GM12878 (cell line): ENCODE data around the gene KPNA1. TPM values are rescaled to one million over a fixed set of nuclear protein-coding genes. Genes with fewer than 3 reads are reported as not detected.

ENCODE experiments used
- ATAC-seq: fragments of 200-7000 bp; cut with Tn5 transposase; 3 replicates; pipeline ENCODE4 v1.9.1; 2020; ENCODE audit warnings: mild to moderate bottlenecking, moderate library complexity
- BruUV-seq: library from RNA; stranded (reverse); fragments of 400-500 nt; replicated peaks from 2 replicates; lab custom pipeline; 2021; lab: Mats Ljungman, UMichigan
- CTCF ChIA-PET: fragments of 300-600 bp; sonication (Branson Sonifier 250); formaldehyde crosslinking; extraction: SDS; loops from one replicate; lab custom pipeline; 2021; ENCODE audit warnings: inconsistent platforms; lab: Yijun Ruan, JAX
- POLR2A ChIA-PET: fragments of 350-600 bp; formaldehyde crosslinking; extraction: SDS; loops from one replicate; lab custom pipeline; 2021; ENCODE audit warnings: inconsistent platforms; lab: Charles Lee
- RAD21 ChIA-PET: fragments of 300-600 bp; sonication (Branson Sonifier 250); formaldehyde crosslinking; loops from one replicate; lab custom pipeline; 2023; ENCODE audit warnings: antibody characterized with exemption; ENCODE audit not compliant: unreplicated experiment; lab: Charles Lee
- SMC1A ChIA-PET: fragments of 300-600 bp; sonication (Branson Sonifier 250); formaldehyde crosslinking; loops from one replicate; lab custom pipeline; 2023; ENCODE audit not compliant: unreplicated experiment, uncharacterized antibody; lab: Charles Lee
- DNase-seq: peaks from one replicate; pipeline ENCODE4 v3.0.0-alpha.2; 2011; ENCODE audit warnings: low read depth, low spot score
- FAIRE-seq: peaks from 3 replicates; lab custom pipeline; 2011; peaks lifted over from hg19 to GRCh38; lab: Jason Lieb, UNC
- H2AFZ ChIP-seq: 2 replicates; pipeline ENCODE4 v1.6.0; 2011; ENCODE audit warnings: low read depth, low read length, control low read depth; ENCODE audit not compliant: control insufficient read depth
- H3K27ac ChIP-seq: 2 replicates; pipeline ENCODE4 v1.5.1; 2011; ENCODE audit warnings: control low read depth; ENCODE audit not compliant: control insufficient read depth, insufficient read depth
- H3K27me3 ChIP-seq, 2 experiments: replicated peaks in 1 of 2; 2 replicates each; pipeline versions ENCODE4 v1.6.0 to v1.6.1; 2011; ENCODE audit warnings: low read length in 1 of 2; ENCODE audit not compliant: control insufficient read depth in 2 of 2, insufficient read depth in 2 of 2
- H3K36me3 ChIP-seq, 2 experiments: 2 replicates each; pipeline ENCODE4 v1.5.1; 2011; ENCODE audit warnings: low read length in 1 of 2; ENCODE audit not compliant: control insufficient read depth in 2 of 2, insufficient read depth in 2 of 2
- H3K4me1 ChIP-seq: 2 replicates; pipeline ENCODE4 v1.6.1; 2011; ENCODE audit warnings: mild to moderate bottlenecking, low read length, moderate library complexity, mixed read lengths; ENCODE audit not compliant: control insufficient read depth, insufficient read depth
- H3K4me2 ChIP-seq: 2 replicates; pipeline ENCODE4 v1.6.0; 2011; ENCODE audit warnings: control low read depth; ENCODE audit not compliant: control insufficient read depth, insufficient read depth
- H3K4me3 ChIP-seq: fragments of 200-600 bp; sonication (generic); 2 replicates; pipeline ENCODE4 v1.5.1; 2016
- H3K79me2 ChIP-seq: 2 replicates; pipeline ENCODE4 v1.6.0; 2011; ENCODE audit warnings: low read length; ENCODE audit not compliant: control insufficient read depth, insufficient read depth
- H3K9ac ChIP-seq: 2 replicates; pipeline ENCODE4 v1.8.0; 2011; ENCODE audit warnings: low read length, control low read depth, mixed read lengths; ENCODE audit not compliant: control insufficient read depth, insufficient read depth
- H3K9me3 ChIP-seq: replicated peaks from 3 replicates; pipeline ENCODE4 v1.5.1; 2011; ENCODE audit warnings: mild to moderate bottlenecking, low read length; ENCODE audit not compliant: control insufficient read depth, insufficient read depth
- H4K20me1 ChIP-seq: 2 replicates; pipeline ENCODE4 v1.6.0; 2011; ENCODE audit not compliant: control insufficient read depth, insufficient read depth
- CBX3 ChIP-seq: fragments of 200-600 bp; sonication (generic); IDR thresholded peaks from 2 replicates; pipeline ENCODE4 v1.6.1; 2016; ENCODE audit warnings: low read depth, borderline replicate concordance
- EGR1 ChIP-seq, 2 experiments: IDR thresholded peaks; 1 replicate in 1 of 2; 2 replicates in 1 of 2; pipeline ENCODE4 v1.6.1; 2011 to 2012; ENCODE audit warnings: low read depth in 2 of 2, low read length in 2 of 2, borderline replicate concordance in 1 of 2, mild to moderate bottlenecking in 1 of 2, moderate library complexity in 1 of 2
- MEF2A ChIP-seq: IDR thresholded peaks from 2 replicates; pipeline ENCODE4 v1.6.1; 2011; ENCODE audit warnings: low read depth, mild to moderate bottlenecking, low read length, moderate library complexity; ENCODE audit not compliant: insufficient read depth
- TCF12 ChIP-seq: IDR thresholded peaks from 2 replicates; pipeline ENCODE4 v1.6.1; 2011; ENCODE audit warnings: low read depth, mild to moderate bottlenecking, low read length
- ZBTB11 ChIP-seq: fragments of 450-650 bp; formaldehyde crosslinking; IDR thresholded peaks from 2 replicates; pipeline ENCODE4 v1.5.0; 2022; ENCODE audit warnings: mild to moderate bottlenecking, missing genetic modification characterization
- ZNF274 ChIP-seq: IDR thresholded peaks from one replicate; pipeline ENCODE4 v1.8.0; 2011; ENCODE audit not compliant: insufficient read length, insufficient read depth
- WGBS: methylation state at CpG from one replicate; pipeline ENCODE4 v1.1.6; 2016; ENCODE audit warnings: low lambda C conversion rate; ENCODE audit not compliant: insufficient replicate concordance, insufficient coverage; ENCODE audit errors: missing lambda C conversion rate; 5-methylcytosine and 5-hydroxymethylcytosine counted together
- in situ Hi-C: fragments of 300-500 bp; cut with MboI; formaldehyde crosslinking; loops from 9 replicates; pipeline ENCODE4 v1.14.3; 2018; ENCODE audit warnings: mixed read lengths
- intact Hi-C: fragments of 100-400 bp; cut with micrococcal nuclease; formaldehyde crosslinking; loops from one replicate; pipeline ENCODE4 v1.14.2; 2022; ENCODE audit not compliant: unreplicated experiment
- polyA plus RNA-seq, 11 experiments: library from polyadenylated mRNA; depleted of rRNA in 4 of 11; unstranded in 6 of 11; stranded (reverse) in 5 of 11; fragments of >200 nt; fragmentation: Nextera tagmentation in 4 of 11; fragmentation: Illumina TruSeq in 1 of 11; extraction: Ambion mirVana in 4 of 11; extraction: Trizol in 1 of 11; gene quantifications; 1 replicate in 1 of 11; 2 replicates in 10 of 11; pipeline versions ENCODE4 v1.2.1 to v1.2.3, GENCODE V29; 2011 to 2016; ENCODE audit warnings: inconsistent platforms in 2 of 11, missing spikeins in 2 of 11, low read depth in 1 of 11
- total RNA-seq, 4 experiments: library from RNA; depleted of rRNA in 3 of 4; stranded (reverse); fragments of >200 nt in 3 of 4; fragmentation: Illumina TruSeq in 1 of 4; extraction: Trizol in 1 of 4; gene quantifications; 2 replicates each; pipeline versions ENCODE4 v1.2.1 to v1.2.3, GENCODE V29; 2013 to 2021

Gene KPNA1
- total and polyA plus RNA-seq, 10 of the 15 experiments (the other 5 are each of a cell fraction or from before 2014, with no cell fraction given) = 8.5 to 52.7 (median 41.0) TPM

- no peaks in the 10 kb centered on the region for H3K9me3 ChIP-seq
- peaks cover 13% of the 10 kb centered on the region for H3K4me1 ChIP-seq
- H3K27me3 ChIP-seq = no peaks in the 10 kb centered on the region
- H3K4me3 ChIP-seq = no peak overlapping the region
- in situ Hi-C loops = no loop called here
- peaks cover 0 to 13% of the 10 kb centered on the region in 2 experiments for H3K36me3 ChIP-seq
- ChIA-PET SMC1A (interaction anchor here (0.6 to 3.0 kb wide), 7 partner anchors 23 to 215 kb away, joined by 3 to 12 read pairs (median 3); partner anchors contain the start of gene PARP14), CTCF (interaction anchor here (0.6 to 1.6 kb wide), 4 partner anchors 15 to 72 kb away, joined by 3 to 4 read pairs (median 3); no protein-coding TSS in a partner anchor), POLR2A (interaction anchor here (1.3 to 1.4 kb wide), 2 partner anchors 18 to 50 kb away, joined by 3 to 7 read pairs; partner anchors contain the start of gene KPNA1), RAD21 (no interaction called here)
- H3K9ac ChIP-seq = no peak overlapping the region
- intact Hi-C loops = loop anchor here (5.0 kb wide), 1 partner anchor 213 kb away; no protein-coding TSS in a partner anchor
- ATAC-seq = no peak
- no TSS peak for BruUV-seq
- H3K4me2 ChIP-seq = no peak overlapping the region
- TF ChIP-seq CBX3 (no peak), ZNF274 (no peak), TCF12 (no peak), EGR1 (IDR thresholded peaks at IDR 0.05; ENCODE audit: borderline replicate concordance in 1 of 2, low read depth in 2 of 2, low read length in 2 of 2) (no peak), ZBTB11 (CRISPR knock-in tag) (no peak), MEF2A (no peak)
- H3K79me2 ChIP-seq = peaks cover 21% of the 10 kb centered on the region
- DNase-seq = no peak
- FAIRE-seq = no peak
- no peak overlapping the region for H3K27ac ChIP-seq
- H2AFZ ChIP-seq = no peak overlapping the region
- H4K20me1 ChIP-seq = no peaks in the 10 kb centered on the region
- 95% methylated on average over 1 of the region's 1 CpG for WGBS
Observed at GRCh38 chr3:122464659-122465058, 50.1 kb downstream of the KPNA1 start.
